T-helper 1 cell treated with Interleukin-12 subunit alpha and Interleukin-12 subunit beta and Interleukin-4 antibody, amounts not matched to agents 30 μg/mL and 1 μg/mL, for 36 hours (primary cell): Measurements from ENCODE around the gene IFNA13.

Experiments
- H3K27ac Mint-ChIP-seq: one replicate; pipeline ENCODE4 v1.8.0; 2021; ENCODE audit warnings: mild to moderate bottlenecking, mixed read lengths
- H3K27me3 Mint-ChIP-seq: one replicate; pipeline ENCODE4 v1.8.0; 2021; ENCODE audit warnings: low read depth, mixed read lengths
- H3K36me3 Mint-ChIP-seq: one replicate; pipeline ENCODE4 v1.8.0; 2021; ENCODE audit warnings: low read depth, mixed read lengths
- H3K4me1 Mint-ChIP-seq: one replicate; pipeline ENCODE4 v1.8.0; 2021; ENCODE audit warnings: low read depth, mixed read lengths
- H3K4me3 Mint-ChIP-seq: one replicate; pipeline ENCODE4 v1.8.0; 2021; ENCODE audit warnings: mild to moderate bottlenecking, moderate library complexity, mixed read lengths
- H3K9me3 Mint-ChIP-seq: one replicate; pipeline ENCODE4 v1.8.0; 2021; ENCODE audit warnings: mixed read lengths

The IFNA13 gene

GRCh38 chr9:21367957-21368356 lies at the start of gene IFNA13:
IFNA13 (minus strand) TSS chr9:21368057; CDS start chr9:21368010, 47 bp downstream.
- Mint-ChIP-seq H3K36me3 (no peaks in the 10 kb centered on the region), H3K4me3 (no peak within 1 kb of the TSS), H3K27ac (no peak within 1 kb of the TSS), H3K4me1 (no peaks in the 10 kb centered on the region), H3K27me3 (peaks cover 61% of the 10 kb centered on the region), H3K9me3 (no peaks in the 10 kb centered on the region)

- no peak overlapping the region for H3K27ac Mint-ChIP-seq
- H3K36me3 Mint-ChIP-seq: no peaks in the 10 kb centered on the region
- H3K4me1 Mint-ChIP-seq: no peaks in the 10 kb centered on the region
- H3K9me3 Mint-ChIP-seq: no peaks in the 10 kb centered on the region
- peaks cover 21% of the 10 kb centered on the region for H3K27me3 Mint-ChIP-seq
- no peak overlapping the region for H3K4me3 Mint-ChIP-seq
Observed at GRCh38 chr9:21415493-21416267, 47.8 kb upstream of the IFNA13 start.

- H3K27ac Mint-ChIP-seq: no peak overlapping the region
- H3K4me1 Mint-ChIP-seq: no peaks in the 10 kb centered on the region
- H3K27me3 Mint-ChIP-seq: peaks cover 27% of the 10 kb centered on the region
- H3K4me3 Mint-ChIP-seq: no peak overlapping the region
- no peaks in the 10 kb centered on the region for H3K36me3 Mint-ChIP-seq
- H3K9me3 Mint-ChIP-seq: no peaks in the 10 kb centered on the region
Observed at GRCh38 chr9:21414220-21414940, 46.5 kb upstream of the IFNA13 start.

GRCh38 chr9:21413624-21414023 lies 45.8 kb upstream of the IFNA13 start:
- Mint-ChIP-seq H3K27ac (no peak overlapping the region), H3K36me3 (no peaks in the 10 kb centered on the region), H3K9me3 (no peaks in the 10 kb centered on the region), H3K27me3 (peaks cover 27% of the 10 kb centered on the region), H3K4me3 (no peak overlapping the region), H3K4me1 (no peaks in the 10 kb centered on the region)

GRCh38 chr9:21413151-21413550 lies 45.3 kb upstream of the IFNA13 start:
- no peak overlapping the region for H3K4me3 Mint-ChIP-seq
- H3K4me1 Mint-ChIP-seq: no peaks in the 10 kb centered on the region
- no peaks in the 10 kb centered on the region for H3K9me3 Mint-ChIP-seq
- H3K27ac Mint-ChIP-seq: no peak overlapping the region
- H3K36me3 Mint-ChIP-seq: no peaks in the 10 kb centered on the region
- peaks cover 27% of the 10 kb centered on the region for H3K27me3 Mint-ChIP-seq

GRCh38 chr9:21412107-21412506 lies 44.2 kb upstream of the IFNA13 start:
- Mint-ChIP-seq H3K27me3 (peaks cover 32% of the 10 kb centered on the region), H3K4me3 (no peak overlapping the region), H3K9me3 (no peaks in the 10 kb centered on the region), H3K27ac (no peak overlapping the region), H3K4me1 (no peaks in the 10 kb centered on the region), H3K36me3 (no peaks in the 10 kb centered on the region)

GRCh38 chr9:21408817-21409216 lies 41.0 kb upstream of the IFNA13 start, which contains the start of gene IFNA8:
IFNA8 (plus strand) TSS chr9:21409117; CDS start chr9:21409177, 60 bp downstream.
- Mint-ChIP-seq H3K4me3 (no peak within 1 kb of the TSS), H3K9me3 (no peaks in the 10 kb centered on the region), H3K27ac (no peak within 1 kb of the TSS), H3K4me1 (no peaks in the 10 kb centered on the region), H3K27me3 (peaks cover 50% of the 10 kb centered on the region), H3K36me3 (no peaks in the 10 kb centered on the region)

GRCh38 chr9:21404146-21404545 lies 36.3 kb upstream of the IFNA13 start:
- H3K27me3 Mint-ChIP-seq: peaks cover 68% of the 10 kb centered on the region
- H3K4me3 Mint-ChIP-seq: no peak overlapping the region
- H3K4me1 Mint-ChIP-seq: peaks cover 4% of the 10 kb centered on the region
- H3K36me3 Mint-ChIP-seq: no peaks in the 10 kb centered on the region
- H3K9me3 Mint-ChIP-seq: no peaks in the 10 kb centered on the region
- no peak overlapping the region for H3K27ac Mint-ChIP-seq

- Mint-ChIP-seq H3K4me1 (peaks cover 4% of the 10 kb centered on the region), H3K9me3 (no peaks in the 10 kb centered on the region), H3K27me3 (peaks cover 83% of the 10 kb centered on the region)
Observed at GRCh38 chr9:21402386-21403251, 34.8 kb upstream of the IFNA13 start.

GRCh38 chr9:21399956-21400355 lies 32.1 kb upstream of the IFNA13 start:
- H3K27me3 Mint-ChIP-seq: peaks cover 91% of the 10 kb centered on the region
- H3K36me3 Mint-ChIP-seq: no peaks in the 10 kb centered on the region
- peaks cover 7% of the 10 kb centered on the region for H3K4me1 Mint-ChIP-seq
- no peak overlapping the region for H3K27ac Mint-ChIP-seq
- no peak overlapping the region for H3K4me3 Mint-ChIP-seq
- no peaks in the 10 kb centered on the region for H3K9me3 Mint-ChIP-seq

More at GRCh38 chr9:21402386-21403251, 34.8 kb upstream of the IFNA13 start:
- Mint-ChIP-seq H3K27ac (no peak overlapping the region), H3K36me3 (no peaks in the 10 kb centered on the region), H3K4me3 (no peak overlapping the region)

- Mint-ChIP-seq H3K4me1 (peaks cover 7% of the 10 kb centered on the region), H3K36me3 (no peaks in the 10 kb centered on the region), H3K27me3 (peaks cover 85% of the 10 kb centered on the region), H3K9me3 (no peaks in the 10 kb centered on the region), H3K27ac (no peak overlapping the region), H3K4me3 (no peak overlapping the region)
Observed at GRCh38 chr9:21398955-21399489, 31.2 kb upstream of the IFNA13 start.

GRCh38 chr9:21395778-21396717 lies 28.2 kb upstream of the IFNA13 start:
- Mint-ChIP-seq H3K27me3 (peaks cover 84% of the 10 kb centered on the region), H3K4me3 (peak overlapping the region; percentile 58), H3K9me3 (no peaks in the 10 kb centered on the region), H3K4me1 (peaks cover 3% of the 10 kb centered on the region), H3K36me3 (no peaks in the 10 kb centered on the region), H3K27ac (no peak overlapping the region)

GRCh38 chr9:21392270-21392669 lies 24.4 kb upstream of the IFNA13 start:
- H3K36me3 Mint-ChIP-seq: no peaks in the 10 kb centered on the region
- no peak overlapping the region for H3K27ac Mint-ChIP-seq
- H3K27me3 Mint-ChIP-seq: peaks cover 81% of the 10 kb centered on the region
- no peak overlapping the region for H3K4me3 Mint-ChIP-seq
- H3K4me1 Mint-ChIP-seq: peaks cover 3% of the 10 kb centered on the region
- H3K9me3 Mint-ChIP-seq: no peaks in the 10 kb centered on the region
